Activated naive CD8-positive, alpha-beta T cell treated with anti-CD3 and anti-CD28 coated beads, Interleukin-2, amount 50 U/mL, for 24 hours (primary cell): ENCODE results near the gene B3GAT1.
"Not testable (repeated sequence)": the region's sequence is repeated elsewhere in the genome, so short reads cannot be mapped to it uniquely, and the experiment has no call there.

Experiments
- ATAC-seq: fragments of 150-1000 bp; cut with Tn5 transposase; one replicate; pipeline ENCODE4 v1.10.0; 2021
- DNase-seq: peaks from one replicate; pipeline ENCODE4 v3.0.0; 2021
- H3K27ac Mint-ChIP-seq: one replicate; pipeline ENCODE4 v1.8.0; 2021; ENCODE audit warnings: mild to moderate bottlenecking, mixed read lengths
- H3K27me3 Mint-ChIP-seq: one replicate; pipeline ENCODE4 v1.8.0; 2021; ENCODE audit warnings: mixed read lengths
- H3K36me3 Mint-ChIP-seq: one replicate; pipeline ENCODE4 v1.8.0; 2021; ENCODE audit warnings: low read depth, mixed read lengths
- H3K4me1 Mint-ChIP-seq: one replicate; pipeline ENCODE4 v1.8.0; 2021; ENCODE audit warnings: mixed read lengths
- H3K4me3 Mint-ChIP-seq: one replicate; pipeline ENCODE4 v1.8.0; 2021; ENCODE audit warnings: mild to moderate bottlenecking, moderate library complexity, mixed read lengths
- H3K9me3 Mint-ChIP-seq: one replicate; pipeline ENCODE4 v1.8.0; 2021; ENCODE audit warnings: mixed read lengths

B3GAT1 gene, protein sequence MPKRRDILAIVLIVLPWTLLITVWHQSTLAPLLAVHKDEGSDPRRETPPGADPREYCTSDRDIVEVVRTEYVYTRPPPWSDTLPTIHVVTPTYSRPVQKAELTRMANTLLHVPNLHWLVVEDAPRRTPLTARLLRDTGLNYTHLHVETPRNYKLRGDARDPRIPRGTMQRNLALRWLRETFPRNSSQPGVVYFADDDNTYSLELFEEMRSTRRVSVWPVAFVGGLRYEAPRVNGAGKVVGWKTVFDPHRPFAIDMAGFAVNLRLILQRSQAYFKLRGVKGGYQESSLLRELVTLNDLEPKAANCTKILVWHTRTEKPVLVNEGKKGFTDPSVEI

DNA sequence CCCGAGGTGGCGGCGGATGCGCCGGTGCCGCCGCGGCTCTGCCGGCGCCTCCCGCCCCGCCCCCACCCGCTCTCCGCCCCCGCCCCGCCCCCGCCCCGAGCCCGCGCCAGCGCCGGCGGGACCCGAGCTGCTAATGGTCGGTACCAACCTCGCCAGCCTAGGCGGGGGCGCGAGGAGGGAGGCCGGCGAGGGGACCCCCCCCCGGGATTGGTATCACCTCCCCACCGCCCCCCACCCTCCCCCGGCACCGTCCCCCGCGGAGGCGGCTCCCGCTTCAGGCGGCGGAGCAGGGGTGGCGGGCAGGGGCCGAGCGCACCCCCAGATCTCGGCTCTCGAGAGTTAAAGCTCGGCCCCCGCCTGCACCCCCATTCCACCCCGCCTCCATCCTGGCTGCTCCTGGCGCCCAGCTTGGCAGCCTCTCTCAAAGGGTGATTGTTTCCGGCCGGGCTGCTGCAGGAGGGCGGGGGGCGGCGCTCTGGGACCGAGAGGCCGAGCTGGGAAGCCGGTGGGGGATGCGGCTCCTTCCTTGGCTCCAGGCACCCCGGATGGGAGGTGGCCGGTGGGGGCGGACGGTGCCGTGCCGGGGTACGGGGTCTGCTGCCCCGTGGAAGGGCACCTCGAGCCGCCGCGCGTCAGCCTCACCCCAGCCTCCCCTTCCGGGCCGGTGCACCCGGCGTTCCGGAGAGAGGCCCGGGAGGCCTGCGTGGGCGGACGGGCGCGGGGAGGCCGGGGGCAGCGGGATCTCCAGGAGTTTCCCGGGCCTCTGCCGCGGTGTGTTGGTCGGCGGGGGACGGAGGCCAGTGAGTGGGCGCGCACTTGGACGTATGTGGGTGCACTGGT lies at the start of gene B3GAT1:
Gene B3GAT1, minus strand, starts transcription at position 40 of the 840 bp plus-strand sequence. CDS start 24,583 bp downstream, outside the sequence.
- Mint-ChIP-seq H3K4me3 (peak within 1 kb of the TSS; percentile 40), H3K36me3 (no peaks in the 10 kb centered on the region), H3K27me3 (peaks cover 64% of the 10 kb centered on the region), H3K9me3 (no peaks in the 10 kb centered on the region), H3K27ac (no peak within 1 kb of the TSS), H3K4me1 (peaks cover 6% of the 10 kb centered on the region)
- ATAC-seq (no peak), DNase-seq (peak; percentile 14)

DNA sequence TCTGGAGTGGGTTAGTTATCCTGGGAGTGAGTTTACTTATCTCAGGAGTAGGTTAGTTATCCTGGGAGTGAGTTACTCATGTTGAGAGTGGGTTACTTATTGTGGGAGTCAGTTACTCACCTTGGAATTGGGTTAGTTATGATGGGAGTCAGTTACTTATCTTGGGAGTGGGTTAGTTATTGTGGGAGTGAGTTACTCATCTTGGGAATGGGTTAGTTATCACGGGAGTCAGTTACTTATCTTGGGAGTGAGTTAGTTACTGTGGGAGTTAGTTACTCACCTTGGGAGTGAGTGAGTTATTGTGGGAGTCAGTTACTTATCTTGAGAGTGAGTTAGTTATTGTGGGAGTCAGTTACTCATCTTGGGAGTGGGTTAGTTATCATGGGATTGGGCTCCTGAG lies 49.6 kb upstream of the B3GAT1 start:
- DNase-seq (no peak), ATAC-seq (no peak)
- peaks cover 22% of the 10 kb centered on the region for H3K27me3 Mint-ChIP-seq
- no peak overlapping the region for H3K27ac Mint-ChIP-seq
- H3K4me1 Mint-ChIP-seq = no peaks in the 10 kb centered on the region
- H3K4me3 Mint-ChIP-seq = no peak overlapping the region
- H3K9me3 Mint-ChIP-seq = peaks cover 10% of the 10 kb centered on the region
- no peaks in the 10 kb centered on the region for H3K36me3 Mint-ChIP-seq

DNA sequence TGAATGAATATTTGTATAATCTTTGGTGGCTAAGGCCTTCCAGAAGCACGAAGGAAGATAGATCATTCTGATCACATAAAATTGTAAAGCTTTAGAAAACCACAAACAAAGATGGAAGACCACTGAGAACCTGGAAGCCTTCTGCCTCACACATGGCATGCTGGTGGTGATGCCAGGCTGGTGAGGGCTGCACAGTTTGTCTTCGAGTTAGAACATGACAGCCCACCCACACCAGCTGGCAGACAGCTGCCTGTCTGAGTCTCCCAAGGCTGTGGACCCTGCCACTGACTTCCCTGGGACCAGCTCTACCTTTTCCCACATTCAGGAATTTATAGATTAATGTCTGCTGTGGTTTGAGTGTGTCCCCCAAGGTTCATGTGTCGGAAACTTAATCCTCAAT lies 48.8 kb upstream of the B3GAT1 start:
- Mint-ChIP-seq H3K9me3 (peaks cover 18% of the 10 kb centered on the region), H3K4me1 (no peaks in the 10 kb centered on the region), H3K4me3 (no peak overlapping the region), H3K36me3 (no peaks in the 10 kb centered on the region), H3K27ac (no peak overlapping the region), H3K27me3 (peaks cover 19% of the 10 kb centered on the region)
- no peak for ATAC-seq
- DNase-seq = no peak

DNA sequence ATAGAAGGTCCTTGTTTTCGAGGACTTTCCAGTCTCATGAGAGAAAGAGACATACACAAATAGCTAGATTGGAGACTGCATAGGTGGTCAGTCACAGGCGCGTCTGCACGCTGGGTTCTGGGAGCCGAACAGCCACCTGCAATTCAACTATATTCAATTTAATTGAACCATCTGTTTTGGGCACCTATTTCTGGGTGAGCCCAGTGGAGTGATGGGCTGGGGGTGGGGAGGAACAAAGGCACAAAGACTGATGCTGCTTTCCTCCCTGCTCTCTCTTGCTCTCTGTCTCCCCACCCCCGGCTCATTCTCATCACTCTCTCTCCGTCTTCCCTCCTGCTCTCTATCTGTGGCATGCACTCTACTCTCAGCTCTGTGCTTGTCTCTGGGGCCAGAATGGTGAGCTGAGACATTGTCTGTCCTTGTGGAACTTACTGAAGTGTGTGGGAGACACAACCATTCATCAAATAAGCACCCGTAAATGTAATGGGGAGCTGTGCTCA lies 48.1 kb upstream of the B3GAT1 start:
- Mint-ChIP-seq H3K27me3 (peaks cover 16% of the 10 kb centered on the region), H3K9me3 (peaks cover 25% of the 10 kb centered on the region), H3K36me3 (no peaks in the 10 kb centered on the region), H3K4me3 (no peak overlapping the region), H3K27ac (no peak overlapping the region), H3K4me1 (no peaks in the 10 kb centered on the region)
- no peak for ATAC-seq
- DNase-seq = no peak

DNA sequence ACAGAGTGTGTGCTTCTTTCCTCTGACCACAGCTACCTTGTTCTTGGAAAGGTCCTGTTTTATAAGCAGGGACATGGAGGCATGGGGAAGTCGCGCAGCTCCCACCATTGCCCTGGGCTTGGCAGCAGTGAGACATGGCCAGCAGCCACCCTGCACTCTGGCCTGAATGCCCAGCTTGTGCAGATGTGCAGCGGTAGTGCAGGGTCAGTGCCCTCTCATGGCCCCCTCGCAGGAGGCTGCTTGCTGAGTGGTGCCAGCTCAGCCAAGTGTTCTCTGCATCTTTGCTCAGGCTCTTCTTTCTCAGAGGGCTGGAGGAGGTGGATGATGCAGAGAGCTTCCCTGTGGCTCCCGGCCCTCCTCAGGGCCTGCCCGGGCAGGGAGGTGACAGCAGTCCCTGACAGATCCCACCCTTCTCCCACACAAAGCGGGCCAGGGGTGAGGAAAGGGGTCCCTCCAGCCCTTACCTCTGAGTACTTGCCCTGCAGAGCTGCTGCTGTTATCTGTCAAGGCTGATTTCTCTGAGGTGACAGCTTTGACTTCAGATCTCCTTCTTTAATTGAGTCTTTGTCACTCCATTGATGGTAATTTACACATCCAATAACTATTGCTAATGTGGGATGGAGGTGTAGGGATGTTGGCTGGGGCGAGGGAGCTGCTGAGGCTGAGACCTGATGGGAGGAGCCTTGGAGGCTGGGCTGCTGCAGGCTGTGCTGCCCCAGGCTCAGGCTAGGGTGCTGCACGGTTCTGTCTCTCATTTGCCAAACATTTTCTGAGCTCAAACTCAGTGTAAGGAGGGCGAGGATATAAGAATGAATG lies 47.4 kb upstream of the B3GAT1 start:
- H3K27ac Mint-ChIP-seq = no peak overlapping the region
- no peaks in the 10 kb centered on the region for H3K4me1 Mint-ChIP-seq
- H3K27me3 Mint-ChIP-seq = peaks cover 12% of the 10 kb centered on the region
- no peaks in the 10 kb centered on the region for H3K36me3 Mint-ChIP-seq
- ATAC-seq (no peak), DNase-seq (no peak)
- peaks cover 25% of the 10 kb centered on the region for H3K9me3 Mint-ChIP-seq
- H3K4me3 Mint-ChIP-seq = no peak overlapping the region

DNA sequence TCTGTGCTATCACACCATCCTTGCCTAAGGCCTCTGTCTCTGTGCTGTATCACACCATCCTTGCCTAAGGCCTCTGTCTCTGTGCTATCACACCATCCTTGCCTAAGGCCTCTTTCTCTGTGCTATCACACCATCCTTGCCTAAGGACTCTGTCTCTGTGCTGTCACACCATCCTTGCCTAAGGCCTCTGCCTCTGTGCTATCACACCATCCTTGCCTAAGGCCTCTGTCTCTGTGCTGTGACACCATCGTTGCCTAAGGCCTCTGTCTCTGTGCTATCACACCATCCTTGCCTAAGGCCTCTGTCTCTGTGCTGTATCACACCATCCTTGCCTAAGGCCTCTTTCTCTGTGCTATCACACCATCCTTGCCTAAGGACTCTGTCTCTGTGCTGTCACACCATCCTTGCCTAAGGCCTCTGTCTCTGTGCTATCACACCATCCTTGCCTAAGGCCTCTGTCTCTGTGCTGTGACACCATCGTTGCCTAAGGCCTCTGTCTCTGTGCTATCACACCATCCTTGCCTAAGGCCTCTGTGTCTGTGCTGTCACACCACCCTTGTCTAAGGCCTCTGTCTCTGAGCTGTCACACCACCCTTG lies 45.5 kb upstream of the B3GAT1 start:
- not testable (repeated sequence) for DNase-seq, H3K27me3 Mint-ChIP-seq, H3K27ac Mint-ChIP-seq, H3K36me3 Mint-ChIP-seq, H3K4me3 Mint-ChIP-seq, ATAC-seq, H3K4me1 Mint-ChIP-seq
- H3K9me3 Mint-ChIP-seq = peaks cover 25% of the 10 kb centered on the region

DNA sequence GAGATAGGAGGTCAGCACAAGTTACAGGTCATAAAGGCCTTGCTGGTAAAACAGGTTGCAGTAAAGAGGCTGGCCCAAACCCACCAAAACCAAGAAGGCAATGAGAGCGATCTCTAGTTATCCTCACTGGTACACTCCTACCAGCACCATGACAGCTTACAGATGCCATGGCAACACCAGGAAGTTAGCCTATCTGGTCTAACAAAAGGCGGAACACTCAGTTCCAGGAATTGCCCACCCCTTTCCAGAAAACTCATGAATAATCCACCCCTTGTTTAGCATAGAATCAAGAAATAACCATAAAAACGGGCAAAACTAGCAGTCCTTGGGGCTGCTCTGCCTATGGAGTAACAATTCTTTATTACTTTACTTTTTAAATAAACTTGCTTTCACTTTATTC lies 43.5 kb upstream of the B3GAT1 start:
- Mint-ChIP-seq H3K27ac (no peak overlapping the region), H3K9me3 (peaks cover 25% of the 10 kb centered on the region), H3K27me3 (peaks cover 2% of the 10 kb centered on the region), H3K4me3 (no peak overlapping the region), H3K4me1 (no peaks in the 10 kb centered on the region), H3K36me3 (no peaks in the 10 kb centered on the region)
- ATAC-seq = no peak
- DNase-seq = no peak

DNA sequence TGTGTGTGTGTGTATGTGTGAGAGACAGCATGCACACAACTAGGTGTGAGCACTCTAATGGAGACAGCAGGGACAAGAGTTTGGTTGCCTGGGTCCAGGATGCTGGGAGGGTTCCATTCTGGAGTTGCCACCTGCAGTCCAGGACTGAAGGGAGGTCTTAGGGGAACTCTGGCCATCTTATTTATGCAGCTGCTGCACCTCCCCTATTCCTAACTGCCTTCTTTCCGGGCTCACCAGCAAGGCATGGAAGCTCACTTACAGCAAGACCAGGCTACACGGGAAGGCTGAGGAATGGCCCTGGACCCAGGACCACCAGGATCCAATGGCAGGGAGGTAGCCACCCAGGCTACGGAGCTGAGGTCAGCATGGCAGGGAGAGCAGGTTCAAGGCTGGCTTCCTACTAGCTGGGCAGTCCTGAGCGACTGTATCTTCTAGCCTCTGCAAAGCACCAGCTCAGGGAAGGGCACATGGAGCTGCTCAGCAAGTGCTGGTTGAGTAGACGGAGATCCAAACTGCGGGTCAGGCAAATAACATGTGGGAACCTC lies 42.2 kb upstream of the B3GAT1 start:
- no peaks in the 10 kb centered on the region for H3K4me1 Mint-ChIP-seq
- no peak overlapping the region for H3K27ac Mint-ChIP-seq
- no peaks in the 10 kb centered on the region for H3K36me3 Mint-ChIP-seq
- no peak for ATAC-seq
- peaks cover 25% of the 10 kb centered on the region for H3K9me3 Mint-ChIP-seq
- peaks cover 2% of the 10 kb centered on the region for H3K27me3 Mint-ChIP-seq
- H3K4me3 Mint-ChIP-seq = no peak overlapping the region
- DNase-seq = no peak

DNA sequence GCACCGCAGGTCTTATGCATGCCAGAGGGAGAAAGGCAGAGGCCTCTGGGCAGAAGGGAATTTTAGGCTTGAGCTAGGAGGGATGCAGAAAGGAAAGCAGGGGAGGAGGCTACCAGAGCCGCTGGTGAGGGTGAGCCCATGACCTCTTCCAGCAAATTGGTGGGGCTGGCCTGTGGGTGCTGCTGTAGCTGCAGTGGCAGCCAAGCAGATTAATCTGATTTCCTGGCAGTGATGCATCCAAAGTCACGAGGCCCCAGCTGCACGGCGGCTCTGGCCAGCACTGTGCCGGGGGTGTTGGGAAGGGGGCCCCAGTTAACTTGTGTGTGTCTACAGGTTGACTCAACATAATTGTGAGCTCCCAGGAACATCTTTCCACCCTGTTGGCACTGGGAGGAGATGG lies 41.4 kb upstream of the B3GAT1 start:
- no peak for DNase-seq
- no peak overlapping the region for H3K27ac Mint-ChIP-seq
- H3K4me3 Mint-ChIP-seq = no peak overlapping the region
- H3K9me3 Mint-ChIP-seq = peaks cover 21% of the 10 kb centered on the region
- ATAC-seq = no peak
- no peaks in the 10 kb centered on the region for H3K4me1 Mint-ChIP-seq
- H3K27me3 Mint-ChIP-seq = peaks cover 2% of the 10 kb centered on the region
- H3K36me3 Mint-ChIP-seq = no peaks in the 10 kb centered on the region

DNA sequence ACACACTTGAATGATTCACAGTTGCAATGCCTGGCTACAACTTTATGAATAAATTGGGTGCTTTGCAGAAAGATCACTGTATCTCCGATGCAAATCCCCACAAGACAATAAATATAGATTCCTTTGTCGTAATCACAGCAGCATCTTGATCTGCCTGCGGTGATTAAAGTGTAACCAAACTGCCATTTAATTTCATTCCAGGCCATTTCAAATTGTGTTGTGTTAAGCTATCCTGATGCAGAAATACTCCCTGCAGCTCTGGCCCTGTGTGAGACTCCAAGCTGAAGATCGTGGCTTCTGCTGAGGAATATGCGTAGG lies 40.8 kb upstream of the B3GAT1 start:
- ATAC-seq (no peak), DNase-seq (no peak)
- no peak overlapping the region for H3K27ac Mint-ChIP-seq
- H3K36me3 Mint-ChIP-seq = no peaks in the 10 kb centered on the region
- H3K4me3 Mint-ChIP-seq = no peak overlapping the region
- peaks cover 4% of the 10 kb centered on the region for H3K27me3 Mint-ChIP-seq
- H3K4me1 Mint-ChIP-seq = no peaks in the 10 kb centered on the region
- H3K9me3 Mint-ChIP-seq = peaks cover 21% of the 10 kb centered on the region

DNA sequence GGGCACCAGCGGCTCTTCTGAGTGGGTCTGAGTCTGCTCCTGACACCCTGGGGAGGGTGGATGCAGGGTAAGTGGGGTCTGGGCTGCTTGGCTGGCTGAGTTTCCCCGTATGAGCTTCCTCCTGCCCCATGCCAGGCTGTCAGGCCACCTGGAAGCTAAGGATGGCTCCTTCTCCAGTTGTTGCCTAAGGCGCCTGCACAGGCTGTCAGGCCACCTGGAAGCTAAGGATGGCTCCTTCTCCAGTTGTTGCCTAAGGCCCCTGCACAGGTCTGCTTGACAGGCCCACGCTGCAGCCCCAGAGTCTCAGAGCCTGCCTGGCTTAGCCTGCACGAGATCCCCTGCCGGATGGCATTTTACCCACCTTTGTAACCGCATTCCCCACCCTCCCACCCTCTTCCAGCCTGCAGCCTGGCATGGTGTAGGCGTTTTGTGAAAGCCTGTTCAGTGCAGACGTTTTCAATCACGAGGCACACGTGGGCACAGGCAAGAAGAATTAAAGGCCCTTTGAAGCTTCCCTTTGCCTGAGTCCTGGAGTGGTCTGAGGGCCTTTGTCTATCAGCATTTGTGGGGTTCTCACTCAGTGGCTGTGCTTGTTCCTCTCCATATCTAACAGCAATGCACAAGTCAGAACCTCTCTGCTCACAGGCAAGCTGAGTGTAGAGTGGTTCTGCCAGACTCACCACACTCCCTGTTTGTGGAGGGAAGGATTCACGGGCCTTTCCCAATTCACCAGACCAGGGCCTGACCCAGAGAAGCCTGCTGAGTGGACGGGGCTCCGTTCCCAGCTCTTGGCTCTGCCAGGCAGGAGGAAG lies 40.2 kb upstream of the B3GAT1 start:
- Mint-ChIP-seq H3K36me3 (no peaks in the 10 kb centered on the region), H3K4me1 (no peaks in the 10 kb centered on the region), H3K27me3 (peaks cover 4% of the 10 kb centered on the region), H3K9me3 (peaks cover 21% of the 10 kb centered on the region), H3K27ac (no peak overlapping the region), H3K4me3 (no peak overlapping the region)
- ATAC-seq = no peak
- DNase-seq = no peak

DNA sequence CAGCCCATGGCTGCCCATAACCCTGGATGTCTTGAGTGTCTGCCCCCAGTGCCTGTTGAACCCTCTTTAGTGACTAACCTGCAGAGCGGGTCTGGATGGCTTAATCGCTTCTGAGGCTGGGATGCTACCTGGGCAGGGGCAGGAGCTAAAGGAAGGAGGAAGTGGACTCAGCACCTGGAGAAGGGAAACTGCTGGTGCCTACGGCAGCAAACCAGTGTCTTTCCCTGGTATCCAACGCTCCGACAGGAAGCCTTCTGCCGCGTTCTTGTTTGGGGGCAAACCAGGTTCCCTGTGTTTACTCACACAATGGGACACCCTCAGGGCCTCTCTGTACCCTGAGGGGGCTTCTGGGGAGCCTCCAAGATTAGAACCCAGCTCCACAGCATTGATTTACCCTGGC lies 38.1 kb upstream of the B3GAT1 start:
- no peak overlapping the region for H3K27ac Mint-ChIP-seq
- peaks cover under 1% of the 10 kb centered on the region for H3K9me3 Mint-ChIP-seq

DNA sequence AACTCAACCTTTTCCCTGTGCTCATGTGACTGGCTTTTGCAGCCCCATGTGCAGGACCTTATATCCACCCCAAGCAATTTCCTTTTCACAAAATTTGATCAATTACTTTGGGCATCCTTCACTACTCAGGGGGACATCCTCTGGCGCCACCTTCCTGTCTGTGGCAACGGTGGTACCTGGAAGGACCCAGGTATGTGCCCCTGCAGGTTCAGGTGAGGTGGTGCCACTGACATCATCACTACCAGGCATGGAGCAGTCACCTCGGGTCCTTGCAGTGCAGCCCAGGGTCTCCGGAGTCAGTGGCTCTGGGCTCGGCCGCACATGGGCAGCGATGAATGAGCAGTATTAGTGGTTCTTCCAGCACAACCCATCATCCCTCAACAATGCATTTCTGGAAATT lies 37.7 kb upstream of the B3GAT1 start:
- no peak overlapping the region for H3K4me3 Mint-ChIP-seq
- no peak overlapping the region for H3K27ac Mint-ChIP-seq
- ATAC-seq (no peak), DNase-seq (no peak)
- no peaks in the 10 kb centered on the region for H3K36me3 Mint-ChIP-seq
- no peaks in the 10 kb centered on the region for H3K4me1 Mint-ChIP-seq
- H3K27me3 Mint-ChIP-seq = peaks cover 4% of the 10 kb centered on the region
- peaks cover 2% of the 10 kb centered on the region for H3K9me3 Mint-ChIP-seq

More for the DNA sequence above, 38.1 kb upstream of the B3GAT1 start:
- Mint-ChIP-seq H3K27me3 (peaks cover 4% of the 10 kb centered on the region), H3K4me1 (no peaks in the 10 kb centered on the region), H3K4me3 (no peak overlapping the region), H3K36me3 (no peaks in the 10 kb centered on the region)
- no peak for DNase-seq
- no peak for ATAC-seq
